GM19099 (cell line): ENCODE data around the gene FAM20C.

Experiments
- POLR2A ChIP-seq: IDR thresholded peaks from 3 replicates; pipeline ENCODE4 v1.6.1; 2011; ENCODE audit warnings: low read depth; ENCODE audit not compliant: insufficient read length; ENCODE audit errors: extremely low read depth

FAM20C gene

DNA sequence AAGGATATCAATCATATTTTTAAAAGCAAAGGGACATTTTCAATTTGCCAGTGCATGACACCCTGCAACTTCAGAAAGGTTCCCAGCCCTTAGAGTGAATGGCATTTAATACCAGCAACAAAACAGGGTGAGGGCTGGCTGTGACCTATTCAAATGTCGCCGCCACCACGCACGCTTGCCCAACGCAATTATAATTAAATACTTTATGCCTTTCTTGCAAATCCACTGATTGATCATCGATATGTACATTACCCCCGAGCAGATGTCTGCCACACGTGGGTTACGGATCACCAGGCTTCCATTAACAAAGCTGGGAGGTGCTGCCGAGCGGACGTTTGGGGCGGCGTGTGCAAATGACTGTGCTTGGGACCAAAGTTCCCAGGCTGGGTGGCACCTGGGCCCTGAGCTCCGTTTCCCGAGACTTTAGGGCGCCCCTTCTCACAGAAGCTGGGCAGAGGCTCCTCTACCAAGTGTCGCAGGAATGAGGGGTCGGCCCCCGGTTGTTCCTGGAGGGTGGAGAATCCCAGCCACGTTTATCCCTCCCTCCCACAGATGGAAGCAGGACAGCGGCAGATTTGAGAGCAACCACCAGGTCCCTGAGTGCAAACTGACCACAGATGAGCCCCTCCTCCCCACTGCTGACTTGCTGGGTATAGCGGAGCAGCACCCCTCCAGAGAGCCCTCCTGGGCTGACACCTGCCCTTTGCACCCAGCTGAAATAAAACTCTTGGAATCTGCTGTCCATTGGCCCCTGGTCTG is 101.5 kb downstream of the FAM20C start:
- TF ChIP-seq POLR2A: no peak

DNA sequence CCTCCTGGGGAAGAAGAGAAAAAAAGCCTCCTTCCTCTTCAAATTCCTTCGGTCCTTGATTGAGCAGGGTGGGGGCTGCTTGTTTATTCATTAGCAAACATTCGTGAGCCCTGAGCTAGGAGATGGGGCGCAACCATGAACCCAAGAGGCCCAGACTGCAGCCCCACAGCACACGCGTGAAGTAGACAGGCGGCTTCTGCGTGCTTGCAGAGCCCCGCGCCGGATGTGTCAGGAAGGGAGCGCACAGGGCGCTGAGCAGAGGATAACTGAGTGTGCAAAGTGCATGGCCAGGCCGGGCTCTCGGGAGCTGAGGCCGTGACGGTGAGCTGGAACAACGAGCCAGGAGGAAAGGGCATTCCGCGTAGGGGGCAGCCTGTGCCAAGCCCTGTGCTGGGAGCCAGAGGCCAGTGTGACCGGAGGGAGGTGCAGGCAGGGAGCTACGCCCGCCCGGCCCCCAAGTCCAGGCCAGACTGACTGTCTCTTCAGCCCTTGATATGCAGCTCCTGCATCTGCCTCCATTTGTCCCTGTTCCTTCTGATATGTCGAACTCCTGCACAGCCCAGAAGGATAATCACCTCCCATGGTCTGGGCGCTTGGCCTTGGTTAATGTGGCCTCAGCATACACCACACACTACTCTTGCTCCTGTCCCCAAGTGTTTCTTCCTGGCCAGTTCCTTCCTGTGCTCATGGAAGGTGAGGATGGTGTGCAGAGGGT is 102.2 kb downstream of the FAM20C start:
- TF ChIP-seq POLR2A: no peak

GRCh38 chr7:295155-296154 is 103.1 kb downstream of the FAM20C start:
- no peak for TF ChIP-seq POLR2A

DNA sequence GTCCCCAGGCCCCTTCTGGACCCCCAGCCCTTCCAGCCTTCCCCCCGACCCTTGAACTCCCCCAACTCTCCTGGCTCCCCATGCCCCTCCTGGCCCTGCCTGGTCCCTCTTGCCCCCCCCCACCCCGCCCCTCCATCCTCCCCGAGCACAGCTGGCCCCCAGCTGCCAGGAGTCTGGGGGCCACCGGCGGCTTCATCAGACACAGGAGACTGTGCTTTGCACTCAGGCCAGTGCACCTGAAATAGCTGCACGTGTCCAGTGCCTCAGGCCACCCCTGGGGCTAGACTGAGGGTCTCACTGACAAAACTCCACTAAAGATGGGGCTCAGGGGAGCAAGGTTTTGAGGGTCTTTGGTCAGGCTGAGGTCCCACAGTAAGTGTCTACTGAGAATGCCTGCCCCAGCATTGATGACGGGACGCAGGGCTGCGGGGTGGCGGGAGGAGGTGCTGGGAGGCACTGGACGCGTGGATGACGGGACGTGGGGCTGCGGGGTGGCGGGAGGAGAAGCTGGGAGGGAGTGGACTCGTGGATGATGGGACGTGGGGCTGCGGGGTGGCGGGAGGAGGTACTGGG is 104.1 kb downstream of the FAM20C start:
- TF ChIP-seq POLR2A: no peak

GRCh38 chr7:297611-298374 is 105.4 kb downstream of the FAM20C start:
- TF ChIP-seq POLR2A: no peak

DNA sequence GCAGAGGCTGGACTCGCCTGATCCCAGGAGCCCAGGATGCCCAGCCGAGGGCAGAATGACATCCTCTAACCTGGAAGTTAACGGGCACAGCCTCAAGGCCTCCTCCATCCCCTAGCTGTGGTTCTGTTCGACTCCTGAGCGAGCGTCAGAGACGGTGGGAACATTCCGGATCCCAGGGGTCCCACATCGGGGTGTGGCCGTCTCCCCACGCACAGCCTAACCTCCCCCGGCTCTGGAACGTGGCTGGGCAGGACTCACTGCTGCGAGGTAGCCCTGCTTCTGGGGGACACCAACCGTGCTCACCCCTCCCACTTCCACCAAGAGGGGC is 106.0 kb downstream of the FAM20C start:
- no peak for TF ChIP-seq POLR2A

- TF ChIP-seq POLR2A: no peak
Measured at GRCh38 chr7:298743-299142, 106.4 kb downstream of the FAM20C start.

- TF ChIP-seq POLR2A: no peak
Measured at GRCh38 chr7:299169-299568, 106.8 kb downstream of the FAM20C start.

DNA sequence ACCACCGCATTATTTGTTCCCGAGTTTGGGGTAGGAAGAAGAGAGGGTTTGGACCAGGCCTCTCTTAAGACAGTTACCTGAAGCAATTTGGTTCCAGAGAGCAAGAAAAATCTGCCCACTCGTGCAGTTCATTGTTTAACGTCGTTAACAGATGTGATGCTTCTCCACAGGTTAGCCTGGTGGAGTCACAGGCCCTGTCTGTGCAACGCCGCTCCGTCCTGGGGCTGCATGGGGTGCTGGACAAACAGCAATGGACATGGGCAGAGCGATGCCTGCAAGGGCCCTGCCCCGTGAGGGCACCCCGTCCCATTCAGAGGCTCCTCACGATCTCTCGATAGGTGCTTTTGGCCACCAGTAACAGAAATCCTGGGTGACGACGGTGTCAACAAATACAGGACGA is 107.3 kb downstream of the FAM20C start:
- TF ChIP-seq POLR2A: no peak

DNA sequence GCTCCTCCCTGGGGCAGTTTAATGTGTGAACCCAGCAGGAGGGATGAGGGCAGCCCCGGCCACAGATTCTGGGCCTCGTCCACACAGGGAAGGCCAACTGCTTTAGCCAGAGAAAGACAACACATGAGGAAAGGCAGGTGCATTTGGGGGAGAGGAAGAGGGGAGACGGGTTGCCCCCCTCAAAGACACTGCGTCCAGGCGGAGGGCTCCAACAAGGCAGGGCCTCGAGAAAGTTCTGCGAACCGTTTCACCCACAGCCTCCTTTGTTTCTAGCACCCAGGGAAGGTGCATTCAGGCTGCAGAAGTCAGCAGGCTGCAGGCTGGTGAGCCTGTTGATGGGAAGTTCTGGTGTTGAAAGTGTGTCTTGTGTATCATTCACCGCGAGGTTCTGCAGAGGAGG is 107.7 kb downstream of the FAM20C start:
- no peak for TF ChIP-seq POLR2A

GRCh38 chr7:300546-301290 is 108.3 kb downstream of the FAM20C start:
- TF ChIP-seq POLR2A: no peak

DNA sequence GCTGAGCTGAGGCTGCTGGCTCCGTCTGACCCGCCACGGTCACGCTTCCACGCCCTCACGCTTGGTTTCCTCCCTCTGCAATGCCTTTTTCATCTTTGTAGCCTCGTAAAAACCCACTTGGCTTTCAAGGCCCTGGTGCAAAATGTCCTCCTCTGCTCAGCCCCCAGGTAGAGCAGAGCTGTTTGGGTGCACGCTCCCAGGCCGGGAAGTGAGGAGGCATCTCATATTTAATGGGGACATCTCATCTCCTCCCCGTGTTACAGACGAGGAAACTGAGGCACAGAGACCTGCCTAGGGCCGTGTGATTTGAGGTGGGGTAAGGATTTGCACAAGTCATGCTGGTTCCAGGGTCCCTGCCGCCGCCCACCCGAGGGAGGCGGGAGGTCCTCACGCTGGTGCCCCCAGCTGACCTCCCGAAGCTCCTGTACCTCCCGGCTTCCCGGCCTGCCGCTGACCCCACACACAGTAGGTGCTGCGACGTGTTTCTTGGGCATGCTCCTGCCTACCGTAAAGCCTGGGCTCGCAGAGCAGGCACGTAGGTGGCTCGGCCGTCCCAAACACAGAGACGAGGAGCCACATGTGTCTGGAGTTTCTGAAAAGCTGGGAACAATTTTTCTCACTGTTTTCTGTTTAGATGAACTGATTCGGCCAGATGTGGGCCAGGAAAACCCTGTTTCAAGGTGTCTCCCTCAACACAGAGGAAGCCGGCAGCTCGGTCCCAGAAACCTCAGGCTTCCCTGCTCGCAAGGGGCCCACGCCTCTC is 109.1 kb downstream of the FAM20C start:
- TF ChIP-seq POLR2A: no peak

GRCh38 chr7:302054-302992 is 110.0 kb downstream of the FAM20C start:
- TF ChIP-seq POLR2A: no peak
